GM19467 (cell line): Measurements from ENCODE around the gene DPP6.

Experiments used
- ATAC-seq: cut with Tn5 transposase; IDR thresholded peaks from one replicate; pipeline ENCODE4 v1.9.1; 2021; ENCODE audit warnings: mild to moderate bottlenecking, moderate library complexity; ENCODE audit not compliant: unreplicated experiment

DPP6 gene

DNA sequence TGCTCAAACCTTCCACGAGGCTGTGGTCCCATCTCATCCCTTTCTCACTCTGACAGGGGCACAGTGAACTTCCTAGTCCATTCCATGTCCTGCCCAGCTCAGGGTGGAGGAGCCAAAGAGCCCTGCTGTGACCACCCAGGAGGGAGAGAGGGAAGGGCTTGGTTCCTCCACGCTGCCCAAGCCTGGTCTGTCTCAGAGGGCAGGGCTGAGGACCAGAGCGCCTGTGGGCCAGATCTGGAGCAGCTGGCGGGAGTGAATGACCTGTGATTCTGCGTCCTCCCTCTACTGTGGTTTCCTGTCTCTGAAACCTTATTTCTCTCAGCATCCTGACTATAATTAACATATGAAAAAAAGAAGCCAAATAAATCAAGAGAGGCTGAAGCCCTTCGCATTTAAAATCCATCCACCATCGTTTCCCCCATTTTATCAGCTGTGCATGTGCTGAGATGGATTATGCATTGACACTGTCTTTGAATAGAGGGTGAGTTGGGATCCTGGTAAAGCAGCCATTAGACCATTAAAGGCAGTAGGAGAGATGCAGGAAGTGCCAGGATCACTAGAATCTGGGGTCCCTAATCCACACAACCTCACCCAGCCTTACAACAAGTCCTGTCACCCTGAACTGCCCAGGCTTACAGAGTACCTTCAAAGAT lies 165.6 kb downstream of the DPP6 start:
- ATAC-seq = no peak

DNA sequence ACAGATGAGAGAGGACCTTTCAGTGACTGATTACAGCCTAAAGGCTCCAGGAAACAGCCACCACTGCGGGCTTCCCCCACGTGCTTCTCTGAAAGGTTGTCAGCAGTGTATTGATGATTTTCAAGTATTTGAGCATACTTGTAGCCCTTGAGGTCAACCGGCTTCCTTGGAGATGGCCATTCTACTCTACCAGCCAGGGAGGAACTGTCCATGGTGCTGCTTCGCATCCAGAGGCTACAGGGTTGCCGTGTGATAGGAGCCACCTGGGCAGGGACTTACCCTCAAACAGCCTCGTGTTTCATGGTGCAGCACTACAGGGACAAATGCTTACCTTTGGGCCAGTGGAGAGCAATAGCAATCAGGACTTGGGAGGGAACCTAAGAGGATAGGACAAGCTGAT lies 179.5 kb downstream of the DPP6 start:
- no peak for ATAC-seq

DNA sequence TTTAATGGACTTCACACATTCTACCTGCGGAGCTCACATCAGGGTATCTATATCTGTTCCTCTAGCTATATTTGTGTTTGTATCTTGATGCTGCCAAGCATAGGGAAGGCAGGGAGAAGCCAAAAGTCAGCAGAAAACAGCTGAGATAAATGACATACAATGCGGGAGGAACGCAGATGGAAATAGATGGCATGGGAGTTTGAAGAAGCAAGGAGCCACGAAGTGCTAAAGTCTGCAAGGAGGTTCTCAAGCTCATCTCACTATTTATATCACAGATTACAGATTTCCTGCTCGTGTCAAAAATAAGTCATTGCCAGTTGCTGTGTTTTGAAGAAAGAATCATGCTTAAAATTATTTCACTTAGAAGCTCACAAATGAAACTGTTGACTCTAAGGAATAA lies 180.5 kb downstream of the DPP6 start:
- no peak for ATAC-seq

DNA sequence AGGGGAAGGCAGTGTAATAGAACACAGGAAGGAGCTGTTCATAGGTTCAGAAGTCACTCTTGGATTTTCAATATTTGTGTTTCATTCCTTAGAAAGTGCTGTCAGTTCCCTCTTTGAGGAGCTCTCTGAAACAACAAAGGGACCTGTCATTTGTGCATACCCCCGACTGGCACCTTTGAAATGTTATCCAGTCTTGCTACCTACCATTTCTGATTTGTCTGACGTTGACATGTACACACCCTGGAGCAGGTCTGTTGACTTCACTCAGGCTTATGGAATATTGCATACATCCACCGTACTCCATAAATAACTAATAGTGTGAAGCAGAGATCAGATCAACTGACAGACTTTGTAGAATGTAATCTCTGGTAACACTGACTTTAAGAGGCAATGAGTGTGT lies 189.8 kb downstream of the DPP6 start:
- no peak for ATAC-seq

DNA sequence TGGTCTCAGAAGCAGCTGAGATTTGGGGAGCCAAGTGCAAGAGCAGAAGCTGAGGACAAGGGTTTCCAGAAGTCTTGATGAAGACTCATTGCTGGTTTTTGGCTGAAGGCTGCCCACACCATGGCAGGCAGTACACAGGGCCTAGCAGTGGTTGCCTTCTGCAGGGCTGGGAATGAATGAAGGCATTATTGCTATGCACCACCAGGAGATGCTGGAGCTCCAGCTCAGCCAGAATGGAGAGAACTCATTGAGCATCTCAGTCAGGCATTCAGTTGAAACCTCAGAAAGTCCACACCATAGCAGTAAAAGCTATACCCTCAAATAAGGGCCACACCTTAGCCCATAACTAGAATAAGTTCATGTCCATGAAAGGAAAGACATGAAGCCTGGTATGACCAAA lies 190.5 kb downstream of the DPP6 start:
- no peak for ATAC-seq

DNA sequence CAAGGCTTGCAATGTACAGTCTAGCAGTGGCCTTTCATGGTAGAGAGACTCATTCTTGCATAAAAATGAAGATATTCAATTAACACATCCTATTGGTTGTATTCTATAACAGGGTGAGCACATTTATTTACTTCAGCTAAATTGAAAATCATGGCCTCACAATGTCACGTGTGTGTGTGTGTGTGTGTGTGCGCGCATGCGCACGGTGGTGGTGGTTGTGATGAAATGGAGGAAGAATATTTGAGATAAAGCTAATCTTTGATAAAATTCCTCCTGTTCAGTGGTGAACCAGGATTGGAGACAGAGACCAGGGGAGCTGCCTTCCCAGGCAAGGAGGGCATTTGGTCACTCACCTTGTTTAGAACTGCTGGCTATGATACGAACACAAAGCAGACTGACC lies 199.8 kb downstream of the DPP6 start:
- ATAC-seq = no peak

DNA sequence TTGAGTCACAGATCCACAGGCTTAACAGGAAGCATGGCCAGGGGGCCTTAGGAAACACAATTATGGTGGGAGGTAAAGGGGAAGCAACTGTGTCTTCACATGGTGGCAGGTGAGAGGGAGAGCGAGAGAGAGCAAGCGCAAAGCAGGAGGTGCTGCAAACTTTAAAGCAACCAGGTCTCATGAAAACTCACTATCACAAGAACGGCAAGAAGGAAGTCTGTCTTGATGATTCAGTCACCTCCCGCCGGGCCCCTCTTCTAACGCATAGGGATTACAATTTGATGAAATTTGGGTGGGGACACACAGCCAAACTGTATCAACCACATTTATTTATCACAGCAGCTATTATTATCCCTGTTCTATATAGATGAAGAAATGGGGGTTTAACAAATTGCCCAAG lies 201.6 kb downstream of the DPP6 start:
- no peak for ATAC-seq

DNA sequence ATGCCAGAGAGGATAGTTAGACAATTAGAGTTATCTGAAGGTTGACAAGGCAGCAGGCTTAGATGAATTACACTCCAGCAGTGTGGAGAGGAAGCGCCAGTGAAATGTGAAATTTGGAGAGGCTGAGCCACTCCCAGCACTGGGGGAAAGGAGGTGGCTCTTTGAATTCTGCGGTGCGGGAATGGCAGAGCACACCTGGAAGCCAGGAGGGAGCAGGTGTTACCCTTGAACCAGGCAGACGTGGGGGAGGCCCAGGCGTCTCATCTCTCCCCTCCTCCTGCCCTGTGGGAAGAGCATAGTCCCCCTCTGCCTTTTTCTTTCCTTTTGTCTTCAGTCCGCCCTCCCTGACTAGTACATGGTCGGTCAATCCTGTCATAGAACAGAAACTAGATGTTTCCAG lies 203.1 kb downstream of the DPP6 start:
- ATAC-seq = no peak

DNA sequence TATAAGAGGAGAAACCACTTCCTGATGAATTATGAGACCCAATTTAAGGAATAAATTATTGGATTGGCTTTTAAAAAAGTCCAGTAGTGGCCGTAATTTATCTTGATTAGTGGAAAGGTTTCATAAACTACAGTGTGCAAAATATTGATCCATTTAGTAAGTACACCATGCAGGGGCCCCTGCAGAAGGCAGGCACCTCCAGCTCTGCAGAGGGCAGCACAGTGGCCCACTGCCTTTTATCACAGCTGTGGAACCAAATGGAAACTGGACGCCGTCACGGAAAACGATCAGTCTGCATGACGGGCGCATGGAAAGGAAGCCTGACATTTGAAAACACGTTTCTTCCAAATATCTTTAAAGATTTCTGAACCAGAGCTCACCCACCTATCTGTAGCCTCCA lies 204.0 kb downstream of the DPP6 start:
- no peak for ATAC-seq

DNA sequence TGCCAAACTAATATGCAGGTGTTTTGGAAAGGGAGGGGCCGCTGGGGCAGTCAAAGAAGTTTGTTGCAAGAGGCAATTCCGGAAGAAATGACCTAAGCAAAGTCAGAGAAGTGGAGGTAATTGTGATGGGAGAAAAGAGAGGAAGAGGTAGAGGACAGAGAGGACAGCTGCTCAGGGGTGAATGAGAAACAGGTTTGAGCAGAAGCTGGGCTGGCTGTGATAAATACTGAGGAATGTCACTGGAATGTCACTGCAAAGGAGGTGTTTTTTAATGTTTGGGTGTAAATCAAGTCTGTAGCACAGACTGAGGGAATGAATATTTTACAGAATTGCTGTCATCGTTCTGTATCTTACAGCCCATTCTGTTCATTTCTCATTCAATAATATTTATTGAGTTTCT lies 207.2 kb downstream of the DPP6 start:
- ATAC-seq = no peak

DNA sequence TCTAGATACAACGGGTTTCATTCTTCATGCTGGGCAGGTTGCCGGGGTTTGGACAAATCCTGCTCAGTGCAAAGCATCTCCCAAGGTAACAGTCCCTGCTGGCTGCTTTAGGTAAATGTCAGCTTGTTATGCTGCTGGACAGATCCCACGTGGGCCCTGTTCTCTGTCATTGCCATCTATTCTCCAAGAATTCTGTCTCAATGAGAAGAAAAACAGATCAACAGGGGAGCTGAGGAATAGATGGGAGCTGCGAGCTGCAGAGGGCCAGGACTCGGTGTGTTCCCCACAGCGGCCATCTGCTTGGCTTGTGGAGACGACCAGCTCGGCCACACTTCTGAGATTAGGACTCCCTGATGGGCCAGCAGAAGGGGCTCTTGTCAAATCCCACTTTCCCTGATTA lies 235.2 kb downstream of the DPP6 start:
- no peak for ATAC-seq

DNA sequence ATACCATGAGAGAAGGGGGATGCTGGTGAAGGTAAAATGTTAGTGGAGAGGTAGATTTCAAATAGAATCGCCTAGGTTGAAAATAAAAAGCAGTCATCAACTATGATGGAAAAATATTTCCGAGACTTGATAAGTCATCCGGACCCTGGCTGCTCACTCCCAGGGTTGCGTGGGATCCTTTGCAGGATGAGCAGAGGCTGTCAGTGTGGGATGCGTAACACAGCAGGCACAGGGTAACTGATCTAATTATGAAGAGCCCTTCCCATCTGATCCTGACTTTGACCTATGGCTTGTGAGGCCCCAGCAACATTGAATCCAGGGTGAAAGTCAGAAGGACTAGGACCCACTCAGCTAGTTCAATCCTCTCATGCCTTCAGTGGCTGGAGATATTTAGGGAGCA lies 236.9 kb downstream of the DPP6 start:
- ATAC-seq = no peak

DNA sequence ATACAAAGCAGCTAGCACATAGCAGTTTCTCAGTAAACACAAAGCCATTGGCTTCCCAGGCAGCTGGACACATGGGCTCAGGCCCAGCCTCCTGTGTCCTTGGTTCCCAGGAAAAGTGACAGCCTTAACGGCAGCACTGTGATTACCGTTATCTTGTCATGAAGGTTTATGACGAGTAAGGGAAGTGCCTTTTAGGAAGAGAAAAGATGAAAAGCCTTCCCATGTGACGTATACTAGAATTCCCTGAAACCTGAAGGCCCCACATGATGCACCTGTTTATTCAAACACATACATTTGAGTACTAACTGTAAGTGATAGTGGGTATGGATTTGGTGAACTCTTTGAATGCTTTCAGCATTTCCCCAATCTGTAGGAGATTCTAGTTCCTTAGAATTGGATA lies 244.2 kb downstream of the DPP6 start:
- ATAC-seq = no peak

DNA sequence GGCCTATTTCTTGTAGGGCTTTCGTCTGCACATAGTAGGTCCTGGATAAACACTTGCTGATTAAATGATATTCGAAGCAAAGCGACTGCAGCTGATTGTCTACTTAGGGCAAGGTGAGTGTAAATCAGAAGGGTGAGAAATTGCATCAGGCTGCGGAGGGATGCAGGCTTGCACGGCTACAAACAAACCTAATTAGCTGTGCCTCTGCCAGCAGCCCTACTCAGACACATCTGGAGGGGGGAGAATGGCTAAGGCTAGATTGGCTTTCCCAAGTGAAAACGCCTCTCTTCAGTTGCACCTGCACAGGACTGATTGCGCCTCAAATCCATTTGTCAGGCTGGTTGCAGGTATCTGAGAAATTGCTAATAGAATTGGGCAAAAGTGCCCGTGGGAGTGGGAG lies 247.5 kb downstream of the DPP6 start:
- no peak for ATAC-seq

DNA sequence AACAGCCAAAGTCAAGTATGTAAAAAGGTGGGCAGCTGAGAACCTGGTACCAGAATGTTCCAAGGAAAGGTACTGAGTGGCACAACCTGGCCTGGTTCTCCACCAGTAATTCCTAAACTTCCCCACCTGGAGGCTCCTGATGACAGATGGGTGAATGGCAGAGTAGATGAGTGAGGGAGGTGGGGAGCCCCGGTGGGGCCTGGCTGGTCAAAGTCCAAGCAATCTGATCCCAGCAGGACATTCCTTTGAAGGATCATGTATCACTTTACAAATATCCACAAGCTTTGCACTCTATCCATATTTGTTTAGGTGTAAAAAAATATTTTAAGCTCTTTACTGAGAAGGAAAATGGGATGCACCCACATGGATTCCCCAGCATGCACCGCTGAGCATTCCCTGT lies 250.2 kb downstream of the DPP6 start:
- no peak for ATAC-seq

DNA sequence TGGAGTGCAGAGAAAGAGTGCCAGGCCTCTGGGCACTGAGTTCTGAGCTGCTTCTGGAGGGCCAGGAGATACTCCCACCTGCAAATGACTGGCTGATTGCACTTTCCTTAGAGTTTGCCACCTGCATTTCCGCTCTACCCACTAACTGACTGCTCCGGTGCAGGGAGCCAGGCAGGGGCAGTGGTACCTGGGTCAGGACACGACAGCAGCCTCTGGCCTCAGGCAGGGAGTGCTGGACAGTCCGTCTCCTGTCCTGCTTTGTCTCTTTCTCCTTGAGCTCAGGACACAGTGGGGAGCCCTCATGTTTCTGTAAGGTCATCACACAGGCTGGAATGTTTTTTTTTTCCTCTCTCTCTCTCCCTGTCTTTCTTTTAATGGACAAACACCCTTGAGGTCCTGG lies 252.0 kb downstream of the DPP6 start:
- ATAC-seq = no peak

DNA sequence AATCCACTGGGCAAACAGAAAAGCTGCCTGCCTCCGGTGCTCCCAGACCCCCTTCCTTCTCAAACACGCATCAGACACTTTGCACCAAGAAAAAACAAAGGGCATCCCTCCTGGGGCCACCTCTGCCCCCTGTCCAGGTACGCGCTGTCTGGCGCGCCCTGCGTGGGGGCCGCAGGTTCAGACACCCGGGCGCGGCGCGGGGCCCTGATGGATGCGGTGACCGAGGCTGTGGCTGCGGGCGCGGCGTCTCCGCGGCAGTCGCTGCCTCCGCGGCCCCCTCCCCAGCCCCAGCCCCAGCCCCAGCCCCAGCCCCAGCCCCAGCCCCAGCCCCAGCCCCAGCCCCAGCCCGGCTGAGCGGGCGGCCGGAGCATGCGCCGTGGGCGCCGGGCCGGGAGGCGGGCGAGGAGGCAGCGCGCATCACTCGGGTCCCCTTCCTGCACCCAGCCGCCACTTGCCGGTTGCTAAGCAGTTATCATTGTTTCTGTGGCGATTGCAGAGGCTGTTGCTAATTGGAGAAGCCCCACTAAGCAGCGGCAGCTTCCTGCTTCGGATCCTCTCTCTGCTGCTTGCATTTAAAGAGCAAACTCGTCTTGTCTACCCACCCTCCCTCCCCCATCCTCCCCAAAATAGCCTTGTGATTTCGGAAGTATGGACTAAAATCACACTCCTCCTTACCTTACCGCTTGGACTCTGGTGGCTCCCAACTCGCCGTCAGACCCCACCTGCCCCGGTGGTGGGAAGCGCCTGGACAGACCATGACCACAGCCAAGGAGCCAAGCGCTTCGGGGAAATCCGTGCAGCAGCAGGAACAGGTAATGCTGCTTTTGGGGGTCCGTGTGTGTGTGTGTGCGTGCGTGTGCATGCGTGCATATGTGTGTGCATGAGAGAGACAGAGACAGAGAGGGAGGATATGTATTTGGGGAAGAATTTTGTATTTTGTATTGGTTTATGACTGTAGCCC lies 252.8 kb downstream of the DPP6 start:
- no peak for ATAC-seq

DNA sequence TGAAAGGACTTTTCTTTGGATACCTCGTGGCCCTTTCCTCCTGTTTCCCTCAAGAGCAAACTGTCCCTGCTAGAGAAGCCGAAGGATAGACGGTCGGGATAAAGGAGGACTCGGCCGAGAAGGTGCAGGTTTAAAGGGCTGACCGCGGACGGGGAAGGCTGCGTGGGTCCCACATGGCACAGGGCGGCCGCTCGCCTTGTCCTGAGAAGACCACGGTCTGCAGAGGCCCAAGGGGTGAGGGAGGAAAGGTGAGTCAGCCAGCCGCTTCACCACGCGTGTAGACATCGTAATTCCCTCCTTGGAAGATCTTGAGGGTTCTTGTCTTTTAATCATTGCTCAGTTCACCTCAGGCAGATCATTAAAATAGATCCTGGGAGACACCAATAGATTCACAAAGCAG lies 253.8 kb downstream of the DPP6 start:
- no peak for ATAC-seq

DNA sequence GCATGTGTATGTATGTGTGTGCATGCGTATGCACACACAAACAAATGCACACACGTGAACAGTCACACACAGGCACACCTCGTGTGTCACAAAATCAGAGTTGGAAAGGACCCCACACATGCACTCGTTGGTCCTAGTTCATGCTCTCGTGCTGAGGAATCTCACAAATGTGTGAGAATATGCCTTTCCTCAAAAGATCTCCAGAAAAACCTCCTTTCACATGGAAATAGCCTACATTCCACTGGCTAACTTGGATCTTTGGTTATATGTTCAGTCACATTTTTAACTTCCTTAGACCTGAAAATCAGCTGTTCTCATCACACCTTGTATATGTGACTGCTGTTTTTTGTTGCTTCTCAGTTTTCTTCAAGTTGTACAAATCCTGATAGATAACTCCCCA lies 256.7 kb downstream of the DPP6 start:
- ATAC-seq = no peak

DNA sequence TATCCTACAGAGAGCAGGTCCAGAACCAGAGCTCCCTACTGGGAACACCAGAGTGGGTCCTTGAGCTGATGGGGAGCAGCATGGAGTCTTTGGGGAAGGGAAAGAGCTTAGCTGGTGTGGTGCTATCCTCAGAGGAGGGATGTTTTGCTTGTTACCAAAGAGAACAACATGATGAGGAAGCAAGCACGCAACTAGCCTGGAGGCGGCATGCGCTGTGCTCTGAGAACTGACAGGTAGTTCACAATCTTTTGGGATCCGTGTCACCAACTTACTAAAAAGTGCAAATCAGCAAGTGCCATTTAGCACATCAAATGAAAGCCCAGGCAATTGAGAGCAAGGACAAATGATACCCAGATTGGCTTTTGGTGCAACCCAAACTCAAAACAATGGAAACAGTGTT lies 257.9 kb downstream of the DPP6 start:
- no peak for ATAC-seq

DNA sequence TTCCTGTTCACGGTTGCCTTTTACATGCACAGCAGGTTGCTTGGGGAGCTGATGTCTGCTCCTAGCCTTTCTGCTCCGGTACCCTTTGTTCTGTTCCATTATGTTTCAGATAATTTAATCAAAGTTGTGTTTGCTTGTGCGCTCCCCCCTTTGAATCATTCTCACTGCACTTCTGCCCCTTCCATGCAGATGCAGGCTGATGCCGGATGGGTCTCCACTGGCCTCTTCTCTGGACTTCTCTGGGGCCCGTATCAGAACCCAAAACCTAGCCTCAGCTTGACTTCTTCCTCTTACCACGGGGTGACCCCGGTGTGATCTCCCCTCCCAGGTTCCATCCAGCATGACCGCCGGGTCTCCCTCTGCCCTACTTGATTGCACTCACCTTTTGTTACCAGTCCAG lies 272.0 kb downstream of the DPP6 start:
- ATAC-seq = no peak

DNA sequence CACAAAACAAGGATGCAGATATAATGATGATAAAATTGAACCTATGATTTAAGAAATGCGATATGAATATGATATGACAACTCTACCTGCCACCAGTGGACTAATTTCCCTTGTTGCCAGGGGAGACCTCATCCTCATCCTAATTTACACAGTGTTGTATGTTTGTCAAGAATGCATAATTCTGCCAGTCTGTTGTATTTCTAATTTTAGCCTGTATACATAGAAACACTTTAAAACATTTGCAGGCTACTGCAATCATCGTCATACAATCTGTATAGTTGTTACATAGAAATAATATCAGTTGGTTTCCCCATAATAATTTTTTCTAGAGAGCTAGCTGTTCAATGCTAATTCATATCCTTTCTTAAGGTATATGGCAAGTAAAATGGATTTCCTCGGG lies 274.2 kb downstream of the DPP6 start:
- no peak for ATAC-seq

DNA sequence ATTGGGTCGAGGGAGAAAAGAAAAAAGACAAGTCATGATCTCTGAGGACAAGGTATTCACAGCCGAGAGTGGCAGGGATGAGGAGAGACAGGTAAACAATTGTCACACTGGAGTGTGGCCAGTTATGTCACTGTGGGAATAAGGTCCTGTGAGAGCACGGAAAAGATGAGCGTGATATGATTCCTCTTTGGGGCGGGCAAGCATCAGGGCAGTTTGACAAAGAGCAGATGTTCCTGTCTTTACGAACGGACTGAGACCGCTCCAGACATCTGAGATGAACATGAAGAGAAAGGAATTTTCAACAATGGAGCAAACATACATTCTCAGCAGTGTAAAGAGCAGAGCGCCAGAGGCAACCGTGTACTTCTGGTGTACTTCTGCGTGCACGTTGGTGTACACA lies 278.1 kb downstream of the DPP6 start:
- no peak for ATAC-seq
